Smooth muscle cell (in vitro differentiated cells): ENCODE measurements around the gene NFS1. TPM values are rescaled to one million over a fixed set of nuclear protein-coding genes. Genes with fewer than 3 reads are reported as not detected.

Source experiments
- DNase-seq: peaks from one replicate; lab custom pipeline; 2025; ENCODE audit not compliant: unreplicated experiment; lab: John Stamatoyannopoulos, UW
- H2AFZ ChIP-seq: fragments of 200-600 bp; sonication (generic); 2 replicates; pipeline ENCODE4 v1.6.0; 2016; ENCODE audit warnings: antibody characterized with exemption, low read depth, mild to moderate bottlenecking
- H3F3A ChIP-seq: fragments of 200-600 bp; sonication (generic); 2 replicates; pipeline ENCODE4 v1.6.0; 2017; ENCODE audit warnings: antibody characterized with exemption, low read depth
- H3K27ac ChIP-seq: fragments of 200-600 bp; sonication (generic); 2 replicates; pipeline ENCODE4 v1.5.1; 2016; ENCODE audit warnings: low read depth, mild to moderate bottlenecking
- H3K27me3 ChIP-seq: fragments of 200-600 bp; sonication (generic); 2 replicates; pipeline ENCODE4 v1.6.1; 2016; ENCODE audit warnings: low read depth, mild to moderate bottlenecking
- H3K36me3 ChIP-seq: fragments of 200-600 bp; sonication (generic); 2 replicates; pipeline ENCODE4 v1.5.1; 2016; ENCODE audit warnings: low read depth
- H3K4me1 ChIP-seq: fragments of 200-600 bp; sonication (generic); 2 replicates; pipeline ENCODE4 v1.5.1; 2016; ENCODE audit warnings: low read depth
- H3K4me2 ChIP-seq: fragments of 200-600 bp; sonication (generic); 2 replicates; pipeline ENCODE4 v1.6.0; 2016; ENCODE audit warnings: mild to moderate bottlenecking
- H3K4me3 ChIP-seq: fragments of 200-600 bp; sonication (generic); 2 replicates; pipeline ENCODE4 v1.5.1; 2016; ENCODE audit warnings: mild to moderate bottlenecking
- H3K79me2 ChIP-seq: fragments of 200-600 bp; sonication (generic); 2 replicates; pipeline ENCODE4 v1.6.0; 2016; ENCODE audit warnings: low read depth, mild to moderate bottlenecking
- H3K9ac ChIP-seq: fragments of 200-600 bp; sonication (generic); 2 replicates; pipeline ENCODE4 v1.6.0; 2016; ENCODE audit warnings: low read depth
- H3K9me3 ChIP-seq: fragments of 200-600 bp; sonication (generic); replicated peaks from 2 replicates; pipeline ENCODE4 v1.5.1; 2016; ENCODE audit warnings: low read depth
- H4K20me1 ChIP-seq: fragments of 200-600 bp; sonication (generic); 2 replicates; pipeline ENCODE4 v1.6.0; 2016; ENCODE audit warnings: low read depth
- WGBS: methylation state at CpG from one replicate; pipeline ENCODE4 v1.1.7; 2016; ENCODE audit warnings: low lambda C conversion rate; 5-methylcytosine and 5-hydroxymethylcytosine counted together
- polyA plus RNA-seq: library from polyadenylated mRNA; unstranded; fragments of >200 nt; fragmentation: Nextera tagmentation; extraction: Ambion mirVana; gene quantifications from 2 replicates; pipeline ENCODE4 v1.2.1, GENCODE V29; 2016
- total RNA-seq: library from RNA; depleted of rRNA; stranded (reverse); fragments of >200 nt; gene quantifications from 2 replicates; pipeline ENCODE4 v1.2.3, GENCODE V29; 2014
- TF ChIP-seq, protein P1 (sequence below): fragments of 200-600 bp; sonication (generic); IDR thresholded peaks from 2 replicates; pipeline ENCODE4 v1.5.1; 2017; ENCODE audit warnings: borderline replicate concordance, mild to moderate bottlenecking, antibody characterized with exemption; ENCODE audit not compliant: insufficient read depth, poor library complexity, severe bottlenecking

NFS1 gene
- total and polyA plus RNA-seq, 2 experiments from 2014 or later = 25.3 to 35.1 TPM

DNA sequence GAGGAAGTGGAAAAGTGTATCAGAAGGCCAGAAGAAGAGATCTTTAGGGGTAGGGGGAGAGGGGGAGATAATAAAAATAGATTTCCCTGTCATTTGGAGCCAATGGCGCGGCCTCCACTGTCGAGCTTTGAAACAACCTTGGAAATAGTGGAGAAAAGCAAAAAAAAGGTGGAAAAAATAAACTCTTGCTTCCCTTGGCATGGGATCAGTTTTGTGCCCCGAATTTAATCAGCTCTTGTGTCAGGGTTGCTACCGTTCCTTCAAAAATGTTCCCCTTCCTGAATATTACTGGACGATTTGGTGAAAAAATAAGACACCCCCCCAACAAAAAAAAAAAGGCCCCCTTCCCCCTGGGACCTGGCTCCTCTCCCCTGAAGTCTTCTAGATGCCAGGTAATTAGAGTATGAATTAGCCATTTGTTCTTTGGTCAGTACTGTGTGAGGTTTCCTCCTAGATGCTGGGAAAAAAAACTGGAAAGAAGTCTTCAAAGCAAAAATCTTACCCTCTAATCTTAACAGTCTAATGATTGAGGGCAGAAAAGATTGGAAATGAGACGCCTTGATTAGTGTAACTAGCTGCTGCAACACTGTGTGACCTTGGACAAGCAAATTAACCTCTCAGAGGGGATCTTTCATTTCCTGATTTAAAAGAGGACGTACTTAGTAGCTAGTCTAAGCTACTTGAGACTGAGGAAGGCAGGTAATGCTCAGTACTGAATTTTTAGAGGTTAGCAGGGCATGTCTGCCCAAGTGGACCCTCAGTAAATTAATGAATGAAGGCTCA, 43.8 kb upstream of the NFS1 start:
- Histone ChIP-seq H3K9me3 (no peaks in the 10 kb centered on the region), H3K79me2 (peaks cover 40% of the 10 kb centered on the region), H3K27ac (peak overlapping the region; percentile 94), H3K4me1 (peaks cover 31% of the 10 kb centered on the region), H4K20me1 (peaks cover 37% of the 10 kb centered on the region), H3F3A (peaks cover 23% of the 10 kb centered on the region), H3K36me3 (peaks cover 12% of the 10 kb centered on the region), H3K27me3 (no peaks in the 10 kb centered on the region), H3K9ac (peak overlapping the region; percentile 95), H3K4me3 (peak overlapping the region; percentile 55), H2AFZ (no peak overlapping the region), H3K4me2 (peak overlapping the region; percentile 85)
- 6% methylated on average over 8 of the region's 8 CpGs for WGBS
- DNase-seq = no peak
- TF ChIP-seq, protein P1, sequence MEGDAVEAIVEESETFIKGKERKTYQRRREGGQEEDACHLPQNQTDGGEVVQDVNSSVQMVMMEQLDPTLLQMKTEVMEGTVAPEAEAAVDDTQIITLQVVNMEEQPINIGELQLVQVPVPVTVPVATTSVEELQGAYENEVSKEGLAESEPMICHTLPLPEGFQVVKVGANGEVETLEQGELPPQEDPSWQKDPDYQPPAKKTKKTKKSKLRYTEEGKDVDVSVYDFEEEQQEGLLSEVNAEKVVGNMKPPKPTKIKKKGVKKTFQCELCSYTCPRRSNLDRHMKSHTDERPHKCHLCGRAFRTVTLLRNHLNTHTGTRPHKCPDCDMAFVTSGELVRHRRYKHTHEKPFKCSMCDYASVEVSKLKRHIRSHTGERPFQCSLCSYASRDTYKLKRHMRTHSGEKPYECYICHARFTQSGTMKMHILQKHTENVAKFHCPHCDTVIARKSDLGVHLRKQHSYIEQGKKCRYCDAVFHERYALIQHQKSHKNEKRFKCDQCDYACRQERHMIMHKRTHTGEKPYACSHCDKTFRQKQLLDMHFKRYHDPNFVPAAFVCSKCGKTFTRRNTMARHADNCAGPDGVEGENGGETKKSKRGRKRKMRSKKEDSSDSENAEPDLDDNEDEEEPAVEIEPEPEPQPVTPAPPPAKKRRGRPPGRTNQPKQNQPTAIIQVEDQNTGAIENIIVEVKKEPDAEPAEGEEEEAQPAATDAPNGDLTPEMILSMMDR = no peak

DNA sequence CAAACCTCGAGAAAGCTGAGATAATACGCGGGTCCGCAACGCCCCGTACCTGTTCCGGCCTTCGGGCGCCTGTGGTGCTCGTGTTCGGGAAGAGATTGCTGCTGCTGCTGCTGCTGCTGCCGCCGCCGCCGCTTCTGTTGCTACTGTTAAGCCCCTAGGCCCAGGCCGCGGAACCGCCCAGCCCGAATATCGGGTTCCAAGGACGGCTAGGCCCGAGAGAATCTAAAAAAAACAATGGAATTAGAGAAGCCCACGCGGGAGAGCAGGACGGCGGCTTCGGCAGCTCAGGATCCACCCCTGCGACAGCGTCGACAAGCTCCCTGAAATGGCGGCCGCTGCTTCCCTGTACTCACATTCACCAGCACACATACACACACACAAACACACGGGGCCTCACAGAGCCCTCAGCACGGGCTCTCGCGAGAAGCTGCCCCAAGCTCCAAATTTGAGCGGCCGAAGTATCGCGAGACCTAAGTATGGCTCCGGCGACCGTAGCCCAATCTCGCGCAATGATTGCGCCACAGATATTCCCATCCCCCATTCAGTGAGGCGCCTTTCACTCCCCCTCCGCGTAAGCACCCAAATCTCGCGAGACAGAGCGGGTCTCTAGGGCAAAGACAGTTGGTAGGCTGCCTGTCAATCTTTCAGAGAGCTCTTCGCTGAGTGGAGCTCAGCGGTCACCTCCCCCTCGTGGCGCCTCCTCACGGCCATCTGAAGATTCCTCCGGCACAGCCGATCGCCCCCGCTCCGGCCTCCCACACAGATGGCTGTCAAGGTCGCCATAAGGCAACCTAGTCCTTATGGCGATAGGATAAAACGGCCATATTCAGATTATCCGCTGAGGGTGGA, 43.0 kb upstream of the NFS1 start, which contains the start of gene RBM39:
Gene RBM39 (minus strand): TSS at position 369 of the 849 bp plus-strand sequence. CDS start 1,386 bp downstream, outside the sequence.
- DNase-seq = peak; percentile 94
- H3K9ac ChIP-seq = peak within 1 kb of the TSS; percentile 100
- no peak within 1 kb of the TSS for H2AFZ ChIP-seq
- no peaks in the 10 kb centered on the region for H3K9me3 ChIP-seq
- H3K79me2 ChIP-seq = peaks cover 48% of the 10 kb centered on the region
- no peaks in the 10 kb centered on the region for H3K27me3 ChIP-seq
- peak within 1 kb of the TSS; percentile 100 for H3K27ac ChIP-seq
- peaks cover 45% of the 10 kb centered on the region for H4K20me1 ChIP-seq
- WGBS = under 1% methylated on average over 66 of the region's 66 CpGs
- peak within 1 kb of the TSS; percentile 88 for H3K4me3 ChIP-seq
- peak within 1 kb of the TSS; percentile 90 for H3K4me2 ChIP-seq
- H3K4me1 ChIP-seq = peaks cover 31% of the 10 kb centered on the region
- TF ChIP-seq, protein P1 = no peak
- H3K36me3 ChIP-seq = peaks cover 12% of the 10 kb centered on the region
- peaks cover 23% of the 10 kb centered on the region for H3F3A ChIP-seq

DNA sequence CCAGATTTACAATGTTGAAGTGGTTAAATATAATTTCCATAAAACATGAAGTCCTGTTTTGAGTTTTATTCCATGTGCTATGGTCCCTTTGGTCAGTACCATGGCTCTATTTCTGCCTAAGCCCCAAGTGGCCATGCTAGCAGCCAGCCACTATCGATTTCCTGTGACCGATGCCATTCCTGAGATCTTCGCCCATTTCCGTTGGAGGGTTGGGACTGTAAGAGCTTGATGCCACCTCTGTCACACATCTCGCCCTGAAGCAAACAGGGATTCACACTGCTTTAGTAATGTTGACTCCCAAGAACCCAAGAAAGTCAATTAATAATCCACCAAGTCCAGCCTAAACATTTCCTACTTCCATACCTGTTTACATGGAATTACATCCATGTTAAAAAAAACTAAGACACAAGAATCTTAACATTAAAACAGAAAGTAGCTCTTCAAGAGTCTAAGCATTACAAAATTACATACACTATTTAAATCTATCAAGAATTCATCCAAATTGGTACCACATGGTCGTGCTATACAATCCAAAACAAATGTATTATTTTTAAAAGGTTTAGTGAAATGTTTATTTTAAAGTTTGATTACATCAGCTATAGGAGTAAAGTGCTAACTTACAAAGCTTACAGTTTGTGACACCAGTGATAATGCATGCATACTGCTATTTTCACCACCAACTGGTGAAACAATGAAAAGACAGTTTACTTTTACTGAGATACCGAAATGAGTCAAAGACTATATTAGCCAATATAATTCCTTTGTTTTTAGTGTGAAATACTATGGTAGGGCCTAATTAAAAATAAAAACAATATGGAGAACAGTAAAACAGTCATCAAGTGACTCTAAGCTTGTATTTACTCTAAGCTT, 40.4 kb upstream of the NFS1 start:
- peak overlapping the region; percentile 100 for H3K27ac ChIP-seq
- TF ChIP-seq, protein P1 = peak; percentile 22

More for the DNA sequence above, 40.4 kb upstream of the NFS1 start:
- Histone ChIP-seq H3K4me1 (peaks cover 36% of the 10 kb centered on the region), H3K36me3 (peaks cover 24% of the 10 kb centered on the region), H3K27me3 (no peaks in the 10 kb centered on the region), H2AFZ (no peak overlapping the region), H3K9me3 (no peaks in the 10 kb centered on the region), H4K20me1 (peaks cover 71% of the 10 kb centered on the region), H3K79me2 (peaks cover 74% of the 10 kb centered on the region), H3K9ac (peak overlapping the region; percentile 100), H3K4me2 (peak overlapping the region; percentile 90), H3K4me3 (peak overlapping the region; percentile 88), H3F3A (peaks cover 30% of the 10 kb centered on the region)
- DNase-seq = no peak
- 80% methylated on average over 7 of the region's 7 CpGs for WGBS
